Pancreas (tissue), 10 donors: ENCODE results near the gene RNF220. TPM values are rescaled to one million over a fixed set of nuclear protein-coding genes. Genes with fewer than 3 reads are reported as not detected.

Experiments used
- ATAC-seq, 4 donors: fragments of 200-7000 bp; cut with Tn5 transposase; one replicate each; pipeline versions ENCODE4 v1.8.0 to v1.9.1; 2020; ENCODE audit warnings: mild to moderate bottlenecking in 4 of 4, moderate library complexity in 4 of 4
- DNase-seq, 6 donors: peaks; one replicate each; pipeline ENCODE4 v3.0.0-alpha.2; 2020
- FAIRE-seq: peaks from 2 replicates; lab custom pipeline; 2012; peaks lifted over from hg19 to GRCh38; lab: Jason Lieb, UNC
- H3K27ac ChIP-seq, 4 donors: fragments of 200-600 bp; sonication (generic); 1 replicate in 3 of 4; 2 replicates in 1 of 4; pipeline versions ENCODE4 v1.5.0 to v1.8.0; 2020
- H3K27me3 ChIP-seq, 4 donors: fragments of 200-600 bp; one replicate each; pipeline ENCODE4 v1.8.0; 2021
- H3K36me3 ChIP-seq, 3 donors: fragments of 200-600 bp; sonication (generic) in 1 of 3; one replicate each; pipeline versions ENCODE4 v1.5.0 to v1.8.0; 2020 to 2021
- H3K4me1 ChIP-seq, 3 donors: fragments of 200-600 bp; one replicate each; pipeline ENCODE4 v1.8.0; 2021
- H3K4me3 ChIP-seq, 4 donors: fragments of 200-600 bp; sonication (generic) in 2 of 4; one replicate each; pipeline versions ENCODE4 v1.5.0 to v1.8.0; 2020 to 2021
- H3K9me3 ChIP-seq, 4 donors: fragments of 200-600 bp; one replicate each; pipeline ENCODE4 v1.8.0; 2021
- CTCF ChIP-seq, 4 donors: fragments of 200-600 bp; sonication (generic) in 3 of 4; IDR thresholded peaks; one replicate each; pipeline versions ENCODE4 v1.5.0 to v1.8.0; 2021; ENCODE audit warnings: antibody characterized with exemption in 4 of 4
- WGBS, 2 donors: extraction: QIAGEN DNeasy Blood & Tissue Kit; methylation state at CpG; one replicate each; pipeline ENCODE4 v1.1.7; 2013; 5-methylcytosine and 5-hydroxymethylcytosine counted together
- intact Hi-C, 3 donors: fragments of 100-400 bp; cut with DNase I; formaldehyde crosslinking; loops; one replicate each; pipeline versions ENCODE4 v1.11.1 to v1.14.2; 2022
- polyA plus RNA-seq, 2 donors: library from polyadenylated mRNA; stranded (reverse); fragments of 200-250 nt; gene quantifications; one replicate each; pipeline ENCODE4 v1.2.3, GENCODE V29; 2013
- total RNA-seq, 6 donors: library from RNA; stranded (reverse); fragmentation: NEBNext Ultra II Directional in 4 of 6; extraction: Animal tissue kit (Norgen Biotek cat#: 25700) in 4 of 6; gene quantifications; one replicate each; pipeline versions ENCODE4 v1.2.1 to v1.2.4, GENCODE V29; 2021 to 2023
- donor health status: healthy with polysubstance abuse.
- donor health status: DM: no; HTN: no; CAD: no; lungs with moderate emphysema.
- donor health status: DM: no; HTN: no; CAD: no.
- donor health status: control.
- donor health status: control.
- donor health status: Bipolar disorder and iron deficiency.
- donor health status: DM: yes; HTN: yes; CAD: no.
- donor health status: DM: no; HTN: no; CAD: no.
- donor health status: DM: no; HTN: no; CAD: no.
- donor health status: DM: yes; HTN: yes; CAD: no.

The RNF220 gene
- total and polyA plus RNA-seq, 8 donors = 22.3 to 43.2 (median 33.0) TPM

DNA sequence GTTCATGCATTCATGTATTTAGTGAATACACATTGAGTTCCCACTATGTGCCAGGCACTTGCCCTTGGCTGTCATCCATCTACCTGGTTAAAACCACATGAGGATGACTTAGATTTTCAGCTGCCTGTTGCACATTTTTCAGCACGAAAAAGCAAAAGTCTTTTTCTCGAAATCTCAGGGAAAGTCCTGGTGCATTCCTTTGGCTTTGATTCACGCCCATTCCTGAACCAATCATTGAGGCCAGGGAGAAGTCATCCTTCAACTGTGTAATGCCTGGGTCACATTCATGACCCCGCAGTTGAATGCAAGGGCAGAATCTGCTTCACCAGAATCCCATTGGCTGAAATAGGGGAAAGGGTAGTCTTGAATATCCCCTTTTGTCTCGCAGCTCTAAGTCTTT is 84.4 kb downstream of the RNF220 start:
- FAIRE-seq = no peak

GRCh38 chr1:44496541-44497171 is 91.6 kb downstream of the RNF220 start:
- no peak overlapping the region for H3K27ac ChIP-seq
- intact Hi-C loops = no loop called here
- H3K9me3 ChIP-seq = no peaks in the 10 kb centered on the region
- no peak for TF ChIP-seq CTCF (IDR thresholded peaks at IDR 0.05)
- DNase-seq (no peak), FAIRE-seq (no peak), ATAC-seq (no peak)
- H3K36me3 ChIP-seq = no peaks in the 10 kb centered on the region
- no peak overlapping the region for H3K4me3 ChIP-seq
- 90 to 91% methylated on average over 6 of the region's 6 CpGs for WGBS, 2 donors
- no peaks in the 10 kb centered on the region for H3K4me1 ChIP-seq
- no peaks in the 10 kb centered on the region for H3K27me3 ChIP-seq

More for the DNA sequence above, 84.4 kb downstream of the RNF220 start:
- Histone ChIP-seq H3K4me3 (no peak overlapping the region), H3K36me3 (no peaks in the 10 kb centered on the region), H3K4me1 (no peaks in the 10 kb centered on the region), H3K9me3 (no peaks in the 10 kb centered on the region), H3K27me3 (no peaks in the 10 kb centered on the region), H3K27ac (no peak overlapping the region)
- intact Hi-C loops = no loop called here
- 66 to 80% methylated on average over 5 of the region's 5 CpGs for WGBS, 2 donors
- DNase-seq = no peak
- ATAC-seq = no peak
- TF ChIP-seq CTCF (IDR thresholded peaks at IDR 0.05) = no peak

DNA sequence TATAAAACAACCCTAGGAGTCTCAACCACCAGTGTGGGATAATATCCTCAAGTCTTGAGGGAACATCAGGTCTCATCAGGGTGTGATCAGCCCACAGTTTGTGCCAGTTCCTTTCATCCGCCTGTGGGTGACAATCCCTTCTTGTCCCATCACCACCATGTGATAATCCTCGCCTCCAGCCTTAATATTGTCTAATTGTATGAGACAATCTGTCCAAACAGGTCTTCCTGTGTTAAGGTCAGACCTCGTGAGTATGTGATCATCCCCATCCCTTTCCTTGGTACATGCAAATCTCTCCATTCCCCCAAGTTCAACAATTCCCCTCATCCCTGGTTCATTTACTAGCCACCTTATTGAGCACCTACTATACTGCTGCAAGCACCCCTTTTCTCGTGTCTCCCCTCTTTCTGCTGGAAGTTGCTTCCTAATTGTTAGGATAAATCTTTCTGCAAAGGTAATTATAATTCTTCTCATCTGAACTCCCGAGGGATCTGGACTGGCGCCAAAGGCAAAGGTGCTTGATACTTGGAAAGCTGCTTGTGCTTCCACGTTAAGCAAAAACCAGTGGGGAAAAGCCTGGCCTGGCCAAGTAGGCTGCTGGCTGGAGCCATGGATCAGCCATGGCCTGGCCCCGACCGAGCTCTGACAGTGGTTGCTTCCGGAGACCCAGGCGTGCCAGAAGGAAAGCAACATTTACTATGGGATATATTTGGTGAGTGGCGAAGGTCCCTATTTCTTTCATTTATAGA is 92.5 kb downstream of the RNF220 start:
- Histone ChIP-seq H3K4me1 (no peaks in the 10 kb centered on the region), H3K27ac (no peak overlapping the region), H3K27me3 (no peaks in the 10 kb centered on the region), H3K36me3 (no peaks in the 10 kb centered on the region), H3K9me3 (no peaks in the 10 kb centered on the region), H3K4me3 (no peak overlapping the region)
- TF ChIP-seq CTCF (IDR thresholded peaks at IDR 0.05) = no peak
- ATAC-seq (no peak), DNase-seq (no peak), FAIRE-seq (no peak)
- WGBS, 2 donors = 67 to 77% methylated on average over 12 of the region's 12 CpGs
- intact Hi-C loops = no loop called here

DNA sequence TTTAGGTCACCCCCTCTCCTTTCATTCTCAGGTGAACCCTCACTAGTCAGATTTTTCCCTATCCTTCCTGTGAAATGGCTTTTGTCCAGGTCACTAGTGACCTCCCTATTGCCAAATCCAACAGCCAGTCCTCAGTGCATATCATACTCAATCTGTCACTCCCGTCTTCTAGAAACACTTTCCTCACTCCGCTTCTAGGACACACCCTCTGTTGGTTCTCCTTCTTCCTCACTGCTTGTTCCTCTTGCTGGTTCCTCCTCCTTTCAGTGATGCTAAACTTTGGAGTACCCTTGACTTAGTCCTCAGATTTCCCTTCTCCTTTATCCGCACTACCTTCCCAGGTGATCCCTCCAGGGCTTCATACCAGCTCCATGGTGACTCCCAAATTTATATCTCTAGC is 94.3 kb downstream of the RNF220 start:
- WGBS, 2 donors = 75 to 89% methylated on average over 3 of the region's 3 CpGs
- Histone ChIP-seq H3K27me3 (no peaks in the 10 kb centered on the region), H3K4me3 (no peak overlapping the region), H3K4me1 (no peaks in the 10 kb centered on the region), H3K27ac (no peak overlapping the region), H3K9me3 (no peaks in the 10 kb centered on the region), H3K36me3 (no peaks in the 10 kb centered on the region)
- ATAC-seq (no peak), FAIRE-seq (no peak), DNase-seq (no peak)
- intact Hi-C loops = no loop called here
- no peak for TF ChIP-seq CTCF (IDR thresholded peaks at IDR 0.05)
